SK-N-MC (cell line): ENCODE data around the gene PRDM7.

Experiments
- DNase-seq: peaks from one replicate; pipeline ENCODE4 v3.0.0-alpha.2; 2011; ENCODE audit warnings: low read depth, low spot score
- H3K27ac ChIP-seq: fragments of 200-600 bp; sonication (generic); 2 replicates; pipeline ENCODE4 v1.5.1; 2016; ENCODE audit warnings: mixed run types
- H3K36me3 ChIP-seq: fragments of 200-600 bp; sonication (generic); 2 replicates; pipeline ENCODE4 v1.6.1; 2017; ENCODE audit warnings: antibody characterized with exemption, low read length, mixed read lengths; ENCODE audit not compliant: insufficient read depth
- H3K4me3 ChIP-seq: fragments of 200-600 bp; sonication (generic); 2 replicates; pipeline ENCODE4 v1.5.1; 2016
- H3K9ac ChIP-seq: fragments of 200-600 bp; sonication (generic); 2 replicates; pipeline ENCODE4 v1.8.0; 2017; ENCODE audit warnings: mixed run types, mixed read lengths; ENCODE audit not compliant: insufficient read length
- H3K9me3 ChIP-seq: fragments of 200-600 bp; sonication (generic); 2 replicates; pipeline ENCODE4 v1.6.1; 2017; ENCODE audit warnings: low read depth, mild to moderate bottlenecking, antibody characterized with exemption, low read length, moderate library complexity, mixed read lengths
- EZH2 ChIP-seq: fragments of 200-600 bp; sonication (generic); IDR thresholded peaks from one replicate; pipeline ENCODE4 v1.6.1; 2017; ENCODE audit warnings: antibody characterized with exemption
- FOXP2 ChIP-seq: optimal IDR thresholded peaks from 2 replicates; pipeline ENCODE3; 2011; ENCODE audit warnings: mild to moderate bottlenecking, moderate library complexity; ENCODE audit not compliant: insufficient read depth; ENCODE audit errors: extremely low read length, control extremely low read depth
- POLR2AphosphoS5 ChIP-seq: IDR thresholded peaks from 2 replicates; pipeline ENCODE4 v1.6.1; 2012; ENCODE audit warnings: mild to moderate bottlenecking, low read depth, low read length, borderline replicate concordance

PRDM7 gene

GRCh38 chr16:90018652-90019542 lies 58.2 kb downstream of the PRDM7 start, which contains the start of gene DBNDD1:
TSS of gene DBNDD1 (minus strand) at chr16:90019456. CDS start at chr16:90019341, 115 bp downstream.
- Histone ChIP-seq H3K4me3 (peak within 1 kb of the TSS; percentile 81), H3K36me3 (no peaks in the 10 kb centered on the region), H3K9me3 (no peaks in the 10 kb centered on the region), H3K27ac (peak within 1 kb of the TSS; percentile 75), H3K9ac (peak within 1 kb of the TSS; percentile 60)
- TF ChIP-seq POLR2AphosphoS5 (no peak), EZH2 (no peak), FOXP2 (no peak)
- no peak for DNase-seq

GRCh38 chr16:90018297-90018651 lies 58.9 kb downstream of the PRDM7 start:
- H3K27ac ChIP-seq: no peak overlapping the region
- TF ChIP-seq EZH2: no peak
- no peak for TF ChIP-seq FOXP2
- no peak for TF ChIP-seq POLR2AphosphoS5
- H3K9me3 ChIP-seq: no peaks in the 10 kb centered on the region
- no peaks in the 10 kb centered on the region for H3K36me3 ChIP-seq
- H3K4me3 ChIP-seq: peak overlapping the region; percentile 74
- no peak overlapping the region for H3K9ac ChIP-seq
- no peak for DNase-seq

- H3K4me3 ChIP-seq: no peak overlapping the region
- no peak overlapping the region for H3K27ac ChIP-seq
- no peak for DNase-seq
- TF ChIP-seq EZH2 (no peak), FOXP2 (no peak), POLR2AphosphoS5 (no peak)
- no peaks in the 10 kb centered on the region for H3K36me3 ChIP-seq
- no peak overlapping the region for H3K9ac ChIP-seq
- H3K9me3 ChIP-seq: no peaks in the 10 kb centered on the region
Measured at GRCh38 chr16:90016339-90016950, 60.7 kb downstream of the PRDM7 start.

GRCh38 chr16:90015586-90016338 lies 61.4 kb downstream of the PRDM7 start:
- no peak overlapping the region for H3K4me3 ChIP-seq
- DNase-seq: no peak
- no peaks in the 10 kb centered on the region for H3K36me3 ChIP-seq
- no peak overlapping the region for H3K27ac ChIP-seq
- no peak overlapping the region for H3K9ac ChIP-seq
- TF ChIP-seq FOXP2: no peak
- no peak for TF ChIP-seq EZH2
- TF ChIP-seq POLR2AphosphoS5: no peak
- no peaks in the 10 kb centered on the region for H3K9me3 ChIP-seq

GRCh38 chr16:90012991-90013745 lies 64.0 kb downstream of the PRDM7 start:
- no peaks in the 10 kb centered on the region for H3K36me3 ChIP-seq
- DNase-seq: no peak
- no peak overlapping the region for H3K9ac ChIP-seq
- TF ChIP-seq POLR2AphosphoS5: no peak
- TF ChIP-seq EZH2: no peak
- TF ChIP-seq FOXP2: no peak
- no peak overlapping the region for H3K27ac ChIP-seq
- no peak overlapping the region for H3K4me3 ChIP-seq
- no peaks in the 10 kb centered on the region for H3K9me3 ChIP-seq

- DNase-seq: no peak
- Histone ChIP-seq H3K4me3 (no peak overlapping the region), H3K9ac (no peak overlapping the region), H3K27ac (no peak overlapping the region), H3K9me3 (no peaks in the 10 kb centered on the region), H3K36me3 (no peaks in the 10 kb centered on the region)
- no peak for TF ChIP-seq FOXP2
- TF ChIP-seq EZH2: no peak
- no peak for TF ChIP-seq POLR2AphosphoS5
Measured at GRCh38 chr16:90011908-90012501, 65.1 kb downstream of the PRDM7 start.

- H3K9me3 ChIP-seq: no peaks in the 10 kb centered on the region
- TF ChIP-seq FOXP2: no peak
- DNase-seq: no peak
- no peak overlapping the region for H3K9ac ChIP-seq
- no peak overlapping the region for H3K4me3 ChIP-seq
- H3K36me3 ChIP-seq: no peaks in the 10 kb centered on the region
- H3K27ac ChIP-seq: no peak overlapping the region
Measured at GRCh38 chr16:90011508-90011819, 65.7 kb downstream of the PRDM7 start.
